ENCODE measurements around the gene OSBPL6. TPM values are rescaled to one million over a fixed set of nuclear protein-coding genes. Genes with fewer than 3 reads are reported as not detected.
A peak's percentile ranks its signal among the peaks of the same experiment; 100 is the strongest.

The OSBPL6 gene
- total RNA-seq, 4 donors from 2014 or later: 1.5 to 4.0 (median 3.1) TPM

DNA sequence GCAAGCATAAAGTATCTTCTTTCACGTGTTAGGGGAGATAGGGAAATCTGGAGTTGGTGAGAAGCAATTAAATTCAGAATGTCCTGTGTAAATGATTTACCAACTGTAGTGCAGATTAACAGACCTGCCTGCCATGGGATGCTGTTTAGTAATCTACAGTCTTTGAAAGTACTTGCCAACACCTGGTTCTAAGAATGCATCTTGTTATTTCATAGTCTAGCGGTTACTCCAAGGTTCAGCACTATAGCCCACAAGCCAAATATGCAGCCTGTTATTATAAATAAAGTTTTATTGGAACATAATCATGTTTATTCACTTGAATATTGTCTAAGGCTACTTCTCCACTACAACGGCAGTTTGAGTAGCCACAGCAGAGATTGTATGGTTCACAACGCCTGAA lies 100.8 kb downstream of the OSBPL6 start:
- H3K36me3 ChIP-seq: no peaks in the 10 kb centered on the region
- no peaks in the 10 kb centered on the region for H3K9me3 ChIP-seq
- ATAC-seq: no peak
- no peak overlapping the region for H3K4me3 ChIP-seq
- H3K4me1 ChIP-seq: peaks cover 0 to 6% (median 0%) of the 10 kb centered on the region in 3 donors
- no peak overlapping the region for H3K27ac ChIP-seq
- TF ChIP-seq, protein P1, sequence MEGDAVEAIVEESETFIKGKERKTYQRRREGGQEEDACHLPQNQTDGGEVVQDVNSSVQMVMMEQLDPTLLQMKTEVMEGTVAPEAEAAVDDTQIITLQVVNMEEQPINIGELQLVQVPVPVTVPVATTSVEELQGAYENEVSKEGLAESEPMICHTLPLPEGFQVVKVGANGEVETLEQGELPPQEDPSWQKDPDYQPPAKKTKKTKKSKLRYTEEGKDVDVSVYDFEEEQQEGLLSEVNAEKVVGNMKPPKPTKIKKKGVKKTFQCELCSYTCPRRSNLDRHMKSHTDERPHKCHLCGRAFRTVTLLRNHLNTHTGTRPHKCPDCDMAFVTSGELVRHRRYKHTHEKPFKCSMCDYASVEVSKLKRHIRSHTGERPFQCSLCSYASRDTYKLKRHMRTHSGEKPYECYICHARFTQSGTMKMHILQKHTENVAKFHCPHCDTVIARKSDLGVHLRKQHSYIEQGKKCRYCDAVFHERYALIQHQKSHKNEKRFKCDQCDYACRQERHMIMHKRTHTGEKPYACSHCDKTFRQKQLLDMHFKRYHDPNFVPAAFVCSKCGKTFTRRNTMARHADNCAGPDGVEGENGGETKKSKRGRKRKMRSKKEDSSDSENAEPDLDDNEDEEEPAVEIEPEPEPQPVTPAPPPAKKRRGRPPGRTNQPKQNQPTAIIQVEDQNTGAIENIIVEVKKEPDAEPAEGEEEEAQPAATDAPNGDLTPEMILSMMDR (IDR thresholded peaks at IDR 0.05): no peak
- TF ChIP-seq POLR2A (IDR thresholded peaks at IDR 0.05) (no peak), EP300 (IDR thresholded peaks at IDR 0.05) (no peak), POLR2AphosphoS5 (IDR thresholded peaks at IDR 0.05) (no peak)
- H3K27me3 ChIP-seq: no peaks in the 10 kb centered on the region
- 82 to 100% methylated on average over 1 to 4 of the region's 4 CpGs for WGBS, 2 donors (ENCODE audit: low coverage in 1 of 2)

DNA sequence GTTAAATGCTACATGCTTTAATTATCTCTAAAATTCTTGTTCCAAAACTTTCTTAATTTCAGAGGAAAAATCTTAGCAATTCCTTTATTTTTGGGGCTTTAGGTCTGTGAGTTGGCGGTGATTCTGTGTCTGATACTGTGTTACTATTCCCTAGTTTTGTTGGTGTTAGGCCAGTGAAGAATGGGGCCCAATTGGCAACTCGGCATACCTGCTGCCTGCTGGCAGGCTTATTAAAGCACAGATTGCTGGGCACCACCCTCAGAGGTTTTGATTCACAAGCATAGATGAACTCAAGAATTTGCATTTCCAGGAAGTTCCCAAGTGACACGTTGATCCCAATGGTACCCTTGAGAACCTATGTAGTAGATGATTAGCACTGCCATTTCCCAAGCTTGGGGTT lies 101.6 kb downstream of the OSBPL6 start:
- Histone ChIP-seq H3K36me3 (no peaks in the 10 kb centered on the region), H3K27ac (no peak overlapping the region), H3K27me3 (no peaks in the 10 kb centered on the region), H3K4me3 (no peak overlapping the region), H3K4me1 (peaks cover 0 to 6% (median 0%) of the 10 kb centered on the region in 3 donors), H3K9me3 (no peaks in the 10 kb centered on the region)
- WGBS, 2 donors (ENCODE audit: low coverage in 1 of 2): 60 to 79% methylated on average over 1 to 2 of the region's 3 CpGs
- TF ChIP-seq EP300 (IDR thresholded peaks at IDR 0.05): no peak
- no peak for TF ChIP-seq POLR2A (IDR thresholded peaks at IDR 0.05)
- TF ChIP-seq, protein P1 (IDR thresholded peaks at IDR 0.05): no peak
- TF ChIP-seq POLR2AphosphoS5 (IDR thresholded peaks at IDR 0.05): no peak
- no peak for ATAC-seq

DNA sequence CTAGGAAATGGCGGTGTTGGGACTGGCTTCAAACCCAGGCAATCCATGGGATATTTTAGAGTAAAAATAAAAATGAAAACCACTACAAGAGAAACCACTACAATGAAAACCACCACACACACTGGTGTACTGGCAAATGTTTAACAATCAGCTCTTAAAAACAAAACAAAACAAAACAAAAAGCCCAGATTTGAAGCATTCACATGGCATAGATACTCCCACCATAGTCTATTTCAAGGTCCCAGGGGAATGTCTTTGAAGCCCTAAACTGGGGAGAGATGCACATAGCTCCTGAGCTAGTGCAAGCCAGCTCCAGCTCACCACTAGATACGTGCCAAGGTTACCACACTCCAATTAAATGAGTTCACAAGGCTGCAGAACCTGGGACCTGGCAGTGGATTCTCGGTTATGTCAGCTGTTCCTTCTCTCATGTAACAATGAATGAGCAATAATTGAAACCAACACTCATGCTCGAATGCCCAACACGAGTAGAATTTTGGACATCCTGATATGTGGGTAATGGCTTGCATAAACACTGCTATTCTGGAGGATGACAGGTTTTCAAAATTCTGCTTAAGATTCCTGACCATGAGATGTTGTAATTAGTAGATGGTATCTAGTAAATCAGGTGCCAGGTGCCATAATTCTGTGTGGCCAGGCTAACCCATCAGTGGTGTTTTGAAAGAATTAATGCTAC lies 102.2 kb downstream of the OSBPL6 start:
- WGBS, 2 donors (ENCODE audit: low coverage in 1 of 2): 95% methylated on average over 4 to 5 of the region's 5 CpGs
- TF ChIP-seq, protein P1 (IDR thresholded peaks at IDR 0.05): no peak
- TF ChIP-seq EP300 (IDR thresholded peaks at IDR 0.05): no peak
- TF ChIP-seq POLR2A (IDR thresholded peaks at IDR 0.05): no peak
- no peak for TF ChIP-seq POLR2AphosphoS5 (IDR thresholded peaks at IDR 0.05)

DNA sequence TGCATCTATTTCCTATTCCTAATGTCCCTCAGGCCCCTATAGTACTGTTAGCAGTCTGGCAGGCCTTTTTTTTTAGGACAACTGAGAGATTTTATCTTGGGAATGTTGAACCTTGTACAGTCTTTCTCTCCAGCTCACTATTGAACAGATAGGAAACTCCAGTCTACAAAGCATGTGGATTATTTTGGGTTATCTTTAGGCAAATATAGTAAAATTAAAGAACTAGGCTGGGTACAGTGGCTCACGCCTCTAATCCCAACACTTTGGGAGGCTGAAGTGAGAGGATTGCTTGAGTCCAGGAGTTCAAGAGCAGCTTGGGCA lies 102.7 kb downstream of the OSBPL6 start:
- TF ChIP-seq POLR2AphosphoS5 (IDR thresholded peaks at IDR 0.05) (no peak), EP300 (IDR thresholded peaks at IDR 0.05) (no peak), POLR2A (IDR thresholded peaks at IDR 0.05) (no peak)
- TF ChIP-seq, protein P1 (IDR thresholded peaks at IDR 0.05): no peak
- H3K27ac ChIP-seq: no peak overlapping the region
- no peak overlapping the region for H3K4me3 ChIP-seq
- no peaks in the 10 kb centered on the region for H3K36me3 ChIP-seq
- WGBS, 2 donors (ENCODE audit: low coverage in 1 of 2): 100% methylated on average over 1 of the region's 1 CpG; no CpG with 5 or more reads in 1 of the 2 donors
- no peaks in the 10 kb centered on the region for H3K9me3 ChIP-seq
- no peak for ATAC-seq
- peaks cover 0 to 6% (median 0%) of the 10 kb centered on the region in 3 donors for H3K4me1 ChIP-seq
- no peaks in the 10 kb centered on the region for H3K27me3 ChIP-seq

More for the DNA sequence above, 102.2 kb downstream of the OSBPL6 start:
- Histone ChIP-seq H3K9me3 (no peaks in the 10 kb centered on the region), H3K27me3 (no peaks in the 10 kb centered on the region), H3K4me3 (no peak overlapping the region), H3K27ac (no peak overlapping the region), H3K4me1 (peaks cover 0 to 6% (median 0%) of the 10 kb centered on the region in 3 donors), H3K36me3 (no peaks in the 10 kb centered on the region)
- no peak for ATAC-seq

DNA sequence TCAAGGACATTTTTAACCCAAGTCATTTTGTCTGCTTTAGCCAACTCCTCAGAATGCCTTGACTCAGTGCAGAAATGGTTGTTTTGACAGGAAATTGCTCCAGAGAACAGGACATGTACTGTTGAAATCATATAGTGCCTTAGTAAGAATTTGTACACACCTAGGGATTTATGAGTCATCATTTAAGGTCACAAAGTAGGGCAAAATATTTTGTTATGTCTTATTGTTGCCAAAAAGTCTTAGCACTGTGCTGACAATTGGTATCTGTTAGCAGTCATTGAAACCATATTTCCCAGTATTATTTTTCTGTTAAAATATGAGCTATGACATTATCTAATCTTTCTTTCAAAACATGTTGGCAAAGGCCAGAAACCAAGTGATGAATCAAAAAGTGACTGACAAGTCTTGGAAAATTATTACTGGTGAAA lies 104.5 kb downstream of the OSBPL6 start:
- Histone ChIP-seq H3K27ac (no peak overlapping the region), H3K4me1 (peaks cover 0 to 6% (median 0%) of the 10 kb centered on the region in 3 donors), H3K4me3 (no peak overlapping the region), H3K9me3 (no peaks in the 10 kb centered on the region), H3K36me3 (no peaks in the 10 kb centered on the region), H3K27me3 (no peaks in the 10 kb centered on the region)
- peak; percentile 43 for TF ChIP-seq POLR2AphosphoS5 (IDR thresholded peaks at IDR 0.05)
- TF ChIP-seq, protein P1 (IDR thresholded peaks at IDR 0.05): no peak
- peak; percentile 78 for ATAC-seq

Measured in gastroesophageal sphincter (tissue), 4 donors.